Glutamatergic neuron (in vitro differentiated cells): ENCODE results near the gene NEURL1. TPM values are rescaled to one million over a fixed set of nuclear protein-coding genes. Genes with fewer than 3 reads are reported as not detected.
"Not testable (repeated sequence)": the region's sequence is repeated elsewhere in the genome, so short reads cannot be mapped to it uniquely, and the experiment has no call there.

ENCODE experiments used
- DNase-seq: peaks from one replicate; pipeline ENCODE4 v3.0.0; 2022
- H3K27ac Mint-ChIP-seq: one replicate; pipeline ENCODE4 v1.8.0; 2020; ENCODE audit warnings: mild to moderate bottlenecking, mixed read lengths, inconsistent platforms; ENCODE audit not compliant: unreplicated experiment
- H3K27me3 Mint-ChIP-seq: one replicate; pipeline ENCODE4 v1.8.0; 2020; ENCODE audit warnings: mild to moderate bottlenecking, moderate library complexity, mixed read lengths, inconsistent platforms; ENCODE audit not compliant: unreplicated experiment
- H3K36me3 Mint-ChIP-seq: one replicate; pipeline ENCODE4 v1.8.0; 2020; ENCODE audit warnings: mild to moderate bottlenecking, mixed read lengths, inconsistent platforms; ENCODE audit not compliant: unreplicated experiment
- H3K4me1 Mint-ChIP-seq: one replicate; pipeline ENCODE4 v1.8.0; 2020; ENCODE audit warnings: mild to moderate bottlenecking, low read depth, mixed read lengths, inconsistent platforms; ENCODE audit not compliant: unreplicated experiment
- H3K4me3 Mint-ChIP-seq: one replicate; pipeline ENCODE4 v1.8.0; 2020; ENCODE audit warnings: mild to moderate bottlenecking, mixed read lengths, inconsistent platforms; ENCODE audit not compliant: unreplicated experiment
- H3K9me3 Mint-ChIP-seq: one replicate; pipeline ENCODE4 v1.8.0; 2020; ENCODE audit warnings: mild to moderate bottlenecking, moderate library complexity, mixed read lengths, inconsistent platforms; ENCODE audit not compliant: unreplicated experiment
- total RNA-seq: library from RNA; stranded (reverse); fragmentation: NEBNext Ultra II Directional; extraction: Animal tissue kit (Norgen Biotek cat#: 25700); gene quantifications from one replicate; pipeline ENCODE4 v1.2.1, GENCODE V29; 2021; ENCODE audit not compliant: unreplicated experiment
- TF ChIP-seq, protein P1 (sequence below): fragments of 200-600 bp; sonication (generic); IDR thresholded peaks from one replicate; pipeline ENCODE4 v1.5.0; 2021; ENCODE audit not compliant: partially characterized antibody, unreplicated experiment

Gene NEURL1
- total RNA-seq, 1 donor from 2014 or later = 3.1 TPM

- H3K4me1 Mint-ChIP-seq = no peaks in the 10 kb centered on the region
- no peak overlapping the region for H3K27ac Mint-ChIP-seq
- peaks cover 1% of the 10 kb centered on the region for H3K27me3 Mint-ChIP-seq
- H3K4me3 Mint-ChIP-seq = no peak overlapping the region
- peaks cover 3% of the 10 kb centered on the region for H3K9me3 Mint-ChIP-seq
- no peak for DNase-seq
- peaks cover 6% of the 10 kb centered on the region for H3K36me3 Mint-ChIP-seq
- TF ChIP-seq, protein P1, sequence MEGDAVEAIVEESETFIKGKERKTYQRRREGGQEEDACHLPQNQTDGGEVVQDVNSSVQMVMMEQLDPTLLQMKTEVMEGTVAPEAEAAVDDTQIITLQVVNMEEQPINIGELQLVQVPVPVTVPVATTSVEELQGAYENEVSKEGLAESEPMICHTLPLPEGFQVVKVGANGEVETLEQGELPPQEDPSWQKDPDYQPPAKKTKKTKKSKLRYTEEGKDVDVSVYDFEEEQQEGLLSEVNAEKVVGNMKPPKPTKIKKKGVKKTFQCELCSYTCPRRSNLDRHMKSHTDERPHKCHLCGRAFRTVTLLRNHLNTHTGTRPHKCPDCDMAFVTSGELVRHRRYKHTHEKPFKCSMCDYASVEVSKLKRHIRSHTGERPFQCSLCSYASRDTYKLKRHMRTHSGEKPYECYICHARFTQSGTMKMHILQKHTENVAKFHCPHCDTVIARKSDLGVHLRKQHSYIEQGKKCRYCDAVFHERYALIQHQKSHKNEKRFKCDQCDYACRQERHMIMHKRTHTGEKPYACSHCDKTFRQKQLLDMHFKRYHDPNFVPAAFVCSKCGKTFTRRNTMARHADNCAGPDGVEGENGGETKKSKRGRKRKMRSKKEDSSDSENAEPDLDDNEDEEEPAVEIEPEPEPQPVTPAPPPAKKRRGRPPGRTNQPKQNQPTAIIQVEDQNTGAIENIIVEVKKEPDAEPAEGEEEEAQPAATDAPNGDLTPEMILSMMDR = no peak
Measured at GRCh38 chr10:103525901-103526300, 32.4 kb downstream of the NEURL1 start.

DNA sequence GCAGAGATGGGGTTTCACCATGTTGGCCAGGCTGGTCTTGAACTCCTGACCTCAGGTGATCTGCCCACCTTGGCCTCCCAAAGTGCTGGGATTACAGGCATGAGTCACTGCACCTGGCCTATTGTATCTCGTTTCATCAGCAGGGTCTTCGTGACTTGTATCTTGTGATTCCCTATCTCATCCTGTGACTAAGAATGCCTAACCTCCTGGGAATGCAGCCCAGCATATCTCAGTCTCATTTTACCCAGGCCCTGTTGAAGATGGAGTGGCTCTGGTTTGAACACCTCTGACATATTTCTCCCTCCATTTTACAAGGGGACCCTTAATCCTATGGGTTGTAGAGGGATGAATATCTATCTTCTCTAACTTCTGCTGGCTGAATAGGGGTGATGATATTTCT, 34.0 kb downstream of the NEURL1 start:
- not testable (repeated sequence) for H3K9me3 Mint-ChIP-seq, H3K27ac Mint-ChIP-seq, H3K4me3 Mint-ChIP-seq, H3K27me3 Mint-ChIP-seq, H3K36me3 Mint-ChIP-seq, H3K4me1 Mint-ChIP-seq, DNase-seq

- peaks cover 2% of the 10 kb centered on the region for H3K9me3 Mint-ChIP-seq
- TF ChIP-seq, protein P1 = no peak
- no peak for DNase-seq
Measured at GRCh38 chr10:103528549-103528948, 35.0 kb downstream of the NEURL1 start.

DNA sequence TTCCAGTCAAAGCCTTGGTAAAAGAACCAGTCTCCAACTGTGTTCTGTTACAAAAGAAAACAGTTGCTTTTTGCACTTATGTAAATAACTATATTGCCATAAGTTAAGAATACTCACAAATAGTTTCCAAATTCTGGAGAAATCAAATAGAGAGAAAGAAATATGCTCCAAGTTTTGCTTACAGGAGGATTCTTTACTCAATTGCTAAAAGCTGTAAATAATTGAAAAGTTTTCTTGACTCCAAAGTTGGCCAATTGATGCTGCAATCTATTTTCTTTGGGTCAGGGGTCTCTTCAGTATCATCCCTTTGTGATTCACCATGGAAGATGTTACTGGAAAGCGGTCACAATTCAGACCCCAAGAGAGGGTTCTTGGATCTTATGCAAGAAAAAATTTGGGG, 36.0 kb downstream of the NEURL1 start:
- Mint-ChIP-seq H3K4me3 (no peak overlapping the region), H3K4me1 (no peaks in the 10 kb centered on the region), H3K27ac (no peak overlapping the region), H3K9me3 (peaks cover 2% of the 10 kb centered on the region), H3K36me3 (peaks cover 10% of the 10 kb centered on the region), H3K27me3 (peaks cover 1% of the 10 kb centered on the region)
- TF ChIP-seq, protein P1 = no peak
- DNase-seq = no peak

More at GRCh38 chr10:103528549-103528948, 35.0 kb downstream of the NEURL1 start:
- peaks cover 1% of the 10 kb centered on the region for H3K27me3 Mint-ChIP-seq
- H3K36me3 Mint-ChIP-seq = peaks cover 4% of the 10 kb centered on the region
- H3K27ac Mint-ChIP-seq = no peak overlapping the region
- no peaks in the 10 kb centered on the region for H3K4me1 Mint-ChIP-seq
- no peak overlapping the region for H3K4me3 Mint-ChIP-seq

- Mint-ChIP-seq H3K4me3 (no peak overlapping the region), H3K27me3 (peaks cover 3% of the 10 kb centered on the region), H3K36me3 (peaks cover 10% of the 10 kb centered on the region), H3K27ac (no peak overlapping the region), H3K4me1 (no peaks in the 10 kb centered on the region), H3K9me3 (peaks cover 2% of the 10 kb centered on the region)
- DNase-seq = no peak
- TF ChIP-seq, protein P1 = no peak
Measured at GRCh38 chr10:103533827-103534226, 40.3 kb downstream of the NEURL1 start.
